Trophoblast cell (in vitro differentiated cells and primary cell): Measurements from ENCODE around the gene ALDH1B1.

Experiments
- DNase-seq, 2 donors: peaks; one replicate each; pipeline ENCODE4 v3.0.0-alpha.2; 2016
- H2AFZ ChIP-seq: 2 replicates; pipeline ENCODE4 v1.6.1; 2013; ENCODE audit warnings: low read length, moderate library complexity, mild to moderate bottlenecking; ENCODE audit not compliant: insufficient read depth, poor library complexity
- H2AK5ac ChIP-seq: 2 replicates; pipeline ENCODE4 v1.6.1; 2013; ENCODE audit warnings: mild to moderate bottlenecking, low read length
- H2BK120ac ChIP-seq: 2 replicates; pipeline ENCODE4 v1.6.1; 2013; ENCODE audit warnings: low read length, mild to moderate bottlenecking, moderate library complexity; ENCODE audit not compliant: insufficient read depth, poor library complexity
- H2BK12ac ChIP-seq: 2 replicates; pipeline ENCODE4 v1.6.1; 2013; ENCODE audit warnings: mild to moderate bottlenecking, low read length, moderate library complexity
- H2BK5ac ChIP-seq: 2 replicates; pipeline ENCODE4 v1.6.1; 2013; ENCODE audit warnings: low read length, low read depth, moderate library complexity, mild to moderate bottlenecking; ENCODE audit not compliant: poor library complexity
- H3K14ac ChIP-seq: 2 replicates; pipeline ENCODE4 v1.6.1; 2013; ENCODE audit warnings: mild to moderate bottlenecking, low read length
- H3K18ac ChIP-seq: 2 replicates; pipeline ENCODE4 v1.6.1; 2013; ENCODE audit warnings: mild to moderate bottlenecking, low read length
- H3K23ac ChIP-seq: 2 replicates; pipeline ENCODE4 v1.6.1; 2013; ENCODE audit warnings: low read length
- H3K27ac ChIP-seq: 2 replicates; pipeline ENCODE4 v1.5.1; 2013; ENCODE audit warnings: low read depth, mild to moderate bottlenecking, inconsistent platforms, low read length, moderate library complexity
- H3K27me3 ChIP-seq: 2 replicates; pipeline ENCODE4 v1.6.1; 2013; ENCODE audit warnings: inconsistent platforms, mild to moderate bottlenecking, low read length, moderate library complexity; ENCODE audit not compliant: insufficient read depth
- H3K36me3 ChIP-seq, 2 experiments: 1 replicate in 1 of 2; 2 replicates in 1 of 2; pipeline ENCODE4 v1.6.1; 2013; ENCODE audit warnings: low read length in 2 of 2, mild to moderate bottlenecking in 2 of 2, moderate library complexity in 1 of 2; ENCODE audit not compliant: insufficient read depth in 2 of 2, control insufficient read depth in 1 of 2
- H3K4ac ChIP-seq: 2 replicates; pipeline ENCODE4 v1.6.1; 2013; ENCODE audit warnings: low read depth, mild to moderate bottlenecking, low read length, moderate library complexity
- H3K4me1 ChIP-seq, 2 experiments: 1 replicate in 1 of 2; 2 replicates in 1 of 2; pipeline ENCODE4 v1.6.1; 2013; ENCODE audit warnings: low read length in 2 of 2, mild to moderate bottlenecking in 2 of 2, moderate library complexity in 1 of 2; ENCODE audit not compliant: insufficient read depth in 2 of 2, control insufficient read depth in 1 of 2
- H3K4me2 ChIP-seq: 2 replicates; pipeline ENCODE4 v1.6.1; 2013; ENCODE audit warnings: inconsistent platforms, mild to moderate bottlenecking, low read length, moderate library complexity
- H3K4me3 ChIP-seq: 2 replicates; pipeline ENCODE4 v1.5.1; 2013; ENCODE audit warnings: mild to moderate bottlenecking, low read depth, low read length, inconsistent platforms
- H3K79me1 ChIP-seq: one replicate; pipeline ENCODE4 v1.6.1; 2013; ENCODE audit warnings: low read length
- H3K79me2 ChIP-seq: 2 replicates; pipeline ENCODE4 v1.6.1; 2013; ENCODE audit warnings: low read length, mild to moderate bottlenecking; ENCODE audit not compliant: control insufficient read depth, insufficient read depth, poor library complexity
- H3K9ac ChIP-seq: 2 replicates; pipeline ENCODE4 v1.6.1; 2013; ENCODE audit warnings: mild to moderate bottlenecking, low read length
- H3K9me3 ChIP-seq: 2 replicates; pipeline ENCODE4 v1.6.1; 2013; ENCODE audit warnings: low read depth, mild to moderate bottlenecking, control low read depth, inconsistent platforms, low read length; ENCODE audit not compliant: insufficient read depth
- H4K12ac ChIP-seq: 2 replicates; pipeline ENCODE4 v1.6.1; 2013; ENCODE audit warnings: low read depth, mild to moderate bottlenecking, low read length, moderate library complexity
- H4K8ac ChIP-seq: 2 replicates; pipeline ENCODE4 v1.6.1; 2013; ENCODE audit warnings: low read depth, mild to moderate bottlenecking, low read length, moderate library complexity
- H4K91ac ChIP-seq: one replicate; pipeline ENCODE4 v1.6.1; 2013; ENCODE audit warnings: low read depth, mild to moderate bottlenecking, low read length, moderate library complexity
- WGBS: extraction: QIAGEN DNeasy Blood & Tissue Kit; methylation state at CpG from one replicate; pipeline ENCODE4 v1.1.7; 2013; ENCODE audit warnings: missing lambda C conversion rate; ENCODE audit not compliant: insufficient read length, insufficient coverage; ENCODE audit errors: extremely low coverage; 5-methylcytosine and 5-hydroxymethylcytosine counted together

Gene ALDH1B1

DNA sequence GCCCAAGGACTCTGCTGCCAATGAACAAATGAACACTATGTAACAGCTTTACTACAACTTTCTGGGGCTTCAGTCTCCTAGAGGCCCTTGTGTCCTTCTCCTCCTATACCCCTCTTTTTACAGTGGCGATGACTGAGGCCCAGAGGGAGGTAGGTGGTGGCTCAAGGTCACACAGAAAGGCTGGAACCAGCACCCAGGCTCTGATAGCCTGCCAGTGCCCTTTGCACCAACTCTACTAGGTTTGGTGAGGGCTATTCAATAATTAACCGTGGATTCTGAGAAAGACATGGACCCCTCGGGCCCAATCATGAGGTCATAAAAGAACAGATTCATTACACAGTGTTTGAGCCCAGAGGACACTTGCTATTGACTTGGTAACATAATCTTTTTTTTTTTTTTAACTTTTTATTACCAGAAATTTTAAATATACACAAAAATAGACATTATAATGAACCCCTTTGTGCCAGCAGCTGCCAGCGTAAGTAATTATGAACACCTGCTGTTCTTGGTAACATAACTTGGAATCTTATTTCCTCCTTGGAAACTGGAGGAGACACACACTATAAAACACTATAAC is 6.1 kb upstream of the ALDH1B1 start:
- Histone ChIP-seq H3K4ac (no peak overlapping the region), H3K14ac (no peak overlapping the region), H3K4me3 (no peak overlapping the region), H3K9me3 (peaks cover 5% of the 10 kb centered on the region), H2BK5ac (no peak overlapping the region), H3K23ac (no peak overlapping the region), H4K91ac (no peak overlapping the region), H2BK12ac (no peak overlapping the region), H2BK120ac (no peak overlapping the region), H3K27me3 (no peaks in the 10 kb centered on the region), H3K79me1 (peaks cover 15% of the 10 kb centered on the region), H2AK5ac (no peak overlapping the region), H4K12ac (no peak overlapping the region), H3K9ac (no peak overlapping the region), H2AFZ (no peak overlapping the region), H3K36me3 (no peaks in the 10 kb centered on the region), H3K27ac (no peak overlapping the region), H3K4me2 (no peak overlapping the region), H3K4me1 (peaks cover 3 to 5% of the 10 kb centered on the region in 2 experiments), H3K79me2 (no peaks in the 10 kb centered on the region), H4K8ac (no peak overlapping the region), H3K18ac (no peak overlapping the region)
- no peak for DNase-seq
- WGBS = no CpG with 5 or more reads among the region's 4 CpGs

DNA sequence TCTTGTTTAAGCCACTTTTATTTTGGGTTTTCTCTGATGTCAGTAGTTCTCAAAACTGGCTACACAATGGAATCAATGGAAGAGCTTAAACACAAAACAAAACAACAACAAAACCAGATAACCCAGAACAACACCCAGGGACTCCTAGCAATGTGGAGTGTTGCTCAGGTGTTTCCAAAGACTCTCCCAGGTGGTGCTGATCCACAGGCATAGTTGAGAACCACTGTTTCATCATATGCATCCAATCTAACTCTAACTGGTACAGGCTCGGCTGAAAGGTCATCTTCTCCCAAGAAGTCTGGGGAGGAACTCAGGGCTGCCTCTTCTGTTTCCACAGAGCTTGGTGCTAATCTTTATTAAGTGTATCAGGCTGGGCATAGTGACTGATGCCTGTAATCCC is 5.4 kb upstream of the ALDH1B1 start:
- Histone ChIP-seq H3K27me3 (no peaks in the 10 kb centered on the region), H3K18ac (no peak overlapping the region), H3K36me3 (no peaks in the 10 kb centered on the region), H4K12ac (no peak overlapping the region), H3K9ac (no peak overlapping the region), H3K79me2 (no peaks in the 10 kb centered on the region), H3K23ac (no peak overlapping the region), H2AFZ (no peak overlapping the region), H2BK120ac (no peak overlapping the region), H2BK12ac (no peak overlapping the region), H4K8ac (no peak overlapping the region), H2AK5ac (no peak overlapping the region), H3K4ac (no peak overlapping the region), H3K4me2 (no peak overlapping the region), H3K9me3 (peaks cover 5% of the 10 kb centered on the region), H3K4me3 (no peak overlapping the region), H3K4me1 (peaks cover 2 to 5% of the 10 kb centered on the region in 2 experiments), H4K91ac (no peak overlapping the region), H3K27ac (no peak overlapping the region), H3K79me1 (peaks cover 8% of the 10 kb centered on the region), H3K14ac (no peak overlapping the region), H2BK5ac (no peak overlapping the region)
- no CpG with 5 or more reads among the region's 1 CpG for WGBS
- DNase-seq = no peak

DNA sequence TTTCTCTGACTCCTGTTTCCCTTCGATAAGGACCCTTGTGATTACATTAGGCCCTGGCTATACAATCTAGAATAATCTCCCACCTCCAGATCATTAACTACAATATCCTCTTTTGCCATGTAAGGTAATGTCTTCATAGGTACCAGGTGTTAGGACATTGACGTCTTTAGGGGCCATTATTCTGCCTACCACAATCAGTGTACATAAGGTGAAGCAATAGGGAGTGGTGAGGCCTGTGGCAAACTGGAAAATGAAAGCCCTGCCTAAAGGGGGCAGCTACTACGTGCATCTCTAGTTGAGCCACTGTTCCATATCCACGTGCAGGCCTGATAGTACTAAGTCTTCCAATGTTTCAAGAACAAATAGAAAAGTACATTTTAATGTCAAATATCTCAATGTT is 4.8 kb upstream of the ALDH1B1 start:
- no peak overlapping the region for H3K4ac ChIP-seq
- H3K36me3 ChIP-seq = no peaks in the 10 kb centered on the region
- no peak overlapping the region for H3K9ac ChIP-seq
- H4K8ac ChIP-seq = no peak overlapping the region
- H3K14ac ChIP-seq = no peak overlapping the region
- peaks cover 3% of the 10 kb centered on the region for H3K79me2 ChIP-seq
- no peak overlapping the region for H2BK12ac ChIP-seq
- no CpG with 5 or more reads among the region's 4 CpGs for WGBS
- H3K4me2 ChIP-seq = no peak overlapping the region
- H4K12ac ChIP-seq = no peak overlapping the region
- no peak for DNase-seq
- no peak overlapping the region for H3K27ac ChIP-seq
- H2BK120ac ChIP-seq = no peak overlapping the region
- H3K9me3 ChIP-seq = peaks cover 5% of the 10 kb centered on the region
- H3K23ac ChIP-seq = no peak overlapping the region
- H4K91ac ChIP-seq = no peak overlapping the region
- H3K4me3 ChIP-seq = no peak overlapping the region
- no peaks in the 10 kb centered on the region for H3K27me3 ChIP-seq
- H3K18ac ChIP-seq = no peak overlapping the region
- peaks cover 4% of the 10 kb centered on the region for H3K79me1 ChIP-seq
- no peak overlapping the region for H2AK5ac ChIP-seq
- no peak overlapping the region for H2AFZ ChIP-seq
- no peak overlapping the region for H2BK5ac ChIP-seq
- H3K4me1 ChIP-seq = peaks cover under 1 to 5% of the 10 kb centered on the region in 2 experiments

DNA sequence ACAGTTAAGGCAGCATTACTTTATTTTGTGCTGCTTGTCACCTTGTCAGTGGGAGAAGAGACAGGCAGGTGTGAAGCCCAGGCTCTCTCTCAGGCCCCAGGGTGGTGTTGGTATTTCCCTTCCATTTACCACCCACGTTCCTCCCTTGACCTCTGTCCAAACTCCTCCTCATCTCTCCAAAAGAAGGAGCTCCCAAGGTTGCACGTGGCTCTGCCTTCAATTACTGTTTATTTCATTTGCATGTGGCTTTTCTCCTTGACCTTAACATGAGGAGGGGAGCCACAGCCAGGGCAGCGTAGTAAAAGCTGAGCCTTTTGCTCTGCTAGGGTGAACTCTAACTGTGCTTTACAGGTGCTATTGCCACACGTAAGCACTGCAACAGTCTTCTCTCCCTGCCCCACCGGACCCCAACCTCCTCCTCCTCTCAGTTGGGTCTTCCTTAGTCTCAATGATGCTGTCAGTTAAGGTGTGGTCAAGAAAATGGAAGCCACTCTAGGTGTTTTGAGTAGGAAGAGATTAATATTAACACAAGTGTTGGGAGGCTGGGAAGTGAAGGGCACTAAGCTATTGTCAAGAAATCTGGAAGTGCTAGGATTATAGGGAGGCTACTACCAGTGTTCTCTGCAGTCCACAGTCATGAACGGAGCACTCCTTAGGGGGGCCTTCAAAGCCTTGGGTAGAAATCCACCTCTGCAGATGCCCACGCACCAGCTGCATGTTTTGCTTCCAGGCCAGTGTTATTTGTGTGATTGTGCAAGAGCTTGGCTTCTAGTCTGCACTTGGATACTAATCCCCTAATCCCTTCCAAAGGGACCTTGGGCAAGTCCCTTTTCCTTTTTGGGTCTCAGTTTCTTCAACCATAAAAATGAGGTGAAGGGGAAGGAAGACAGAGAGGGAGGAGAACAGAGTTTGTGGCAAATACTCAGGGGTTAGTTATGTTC is 3.9 kb upstream of the ALDH1B1 start:
- Histone ChIP-seq H2BK5ac (no peak overlapping the region), H3K36me3 (no peaks in the 10 kb centered on the region), H3K23ac (no peak overlapping the region), H2AK5ac (no peak overlapping the region), H3K18ac (no peak overlapping the region), H3K9me3 (peaks cover 5% of the 10 kb centered on the region), H3K4me1 (peaks cover 8 to 10% of the 10 kb centered on the region in 2 experiments), H3K79me1 (peaks cover 7% of the 10 kb centered on the region), H2BK12ac (no peak overlapping the region), H3K27me3 (no peaks in the 10 kb centered on the region), H3K4me3 (no peak overlapping the region), H3K27ac (no peak overlapping the region), H4K91ac (no peak overlapping the region), H3K4me2 (no peak overlapping the region), H3K14ac (no peak overlapping the region), H3K79me2 (peaks cover 5% of the 10 kb centered on the region), H3K9ac (no peak overlapping the region), H4K8ac (no peak overlapping the region), H2AFZ (no peak overlapping the region), H4K12ac (no peak overlapping the region), H2BK120ac (no peak overlapping the region), H3K4ac (no peak overlapping the region)
- DNase-seq = no peak
- WGBS = no CpG with 5 or more reads among the region's 7 CpGs
